Measurements from ENCODE around the gene TSSK6. TPM values are rescaled to one million over a fixed set of nuclear protein-coding genes. Genes with fewer than 3 reads are reported as not detected.

The TSSK6 gene
- total RNA-seq, 1 donor: 1.9 TPM

- TF ChIP-seq CTCF (IDR thresholded peaks at IDR 0.05; ENCODE audit: insufficient read depth, low read length): no peak
- H3K4me3 ChIP-seq (ENCODE audit: low read depth, low read length): no peak overlapping the region
- DNase-seq (ENCODE audit: low read depth): no peak
Observed at GRCh38 chr19:19535311-19536191, 20.2 kb upstream of the TSSK6 start.

DNA sequence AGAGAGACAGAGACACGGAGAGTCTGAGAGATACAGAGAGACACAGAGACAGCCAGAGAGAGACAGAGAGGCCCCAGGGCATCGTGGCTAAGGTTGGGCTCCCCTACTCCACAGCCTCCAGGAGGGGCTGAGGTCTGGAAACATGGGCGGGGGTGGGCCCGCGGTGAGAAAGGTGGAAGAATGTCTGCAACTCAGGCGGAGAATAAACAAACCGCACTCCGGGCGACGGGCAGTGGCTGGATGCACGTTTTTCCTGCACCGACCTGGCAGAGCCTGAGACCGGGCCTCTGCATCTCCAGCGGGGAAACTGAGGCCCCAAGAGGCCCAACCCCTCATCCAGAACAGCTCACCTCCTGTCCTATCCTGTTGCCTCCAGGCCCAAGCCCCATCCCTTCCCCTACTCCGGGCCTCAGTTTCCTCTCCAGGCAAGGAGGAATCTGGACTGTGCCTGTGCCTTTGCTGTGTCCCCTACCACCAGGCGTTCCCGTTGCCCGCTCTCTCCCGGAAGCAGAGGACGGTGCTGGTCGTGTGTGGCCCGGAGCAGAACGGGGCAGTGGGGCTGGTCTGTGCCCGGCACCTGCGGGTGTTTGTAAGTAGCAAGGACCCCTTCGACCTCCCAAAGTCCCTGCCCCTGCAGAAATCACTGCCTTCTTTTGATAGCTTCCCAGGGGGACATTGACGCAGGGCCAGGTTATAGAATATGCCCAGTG lies 19.4 kb upstream of the TSSK6 start:
- H3K4me3 ChIP-seq (ENCODE audit: low read depth, low read length): no peak overlapping the region
- TF ChIP-seq CTCF (IDR thresholded peaks at IDR 0.05; ENCODE audit: insufficient read depth, low read length): no peak
- no peak for DNase-seq (ENCODE audit: low read depth)

- DNase-seq (ENCODE audit: low read depth): no peak
- TF ChIP-seq CTCF (IDR thresholded peaks at IDR 0.05; ENCODE audit: insufficient read depth, low read length): no peak
- H3K4me3 ChIP-seq (ENCODE audit: low read depth, low read length): no peak overlapping the region
Observed at GRCh38 chr19:19533841-19534240, 18.5 kb upstream of the TSSK6 start.

DNA sequence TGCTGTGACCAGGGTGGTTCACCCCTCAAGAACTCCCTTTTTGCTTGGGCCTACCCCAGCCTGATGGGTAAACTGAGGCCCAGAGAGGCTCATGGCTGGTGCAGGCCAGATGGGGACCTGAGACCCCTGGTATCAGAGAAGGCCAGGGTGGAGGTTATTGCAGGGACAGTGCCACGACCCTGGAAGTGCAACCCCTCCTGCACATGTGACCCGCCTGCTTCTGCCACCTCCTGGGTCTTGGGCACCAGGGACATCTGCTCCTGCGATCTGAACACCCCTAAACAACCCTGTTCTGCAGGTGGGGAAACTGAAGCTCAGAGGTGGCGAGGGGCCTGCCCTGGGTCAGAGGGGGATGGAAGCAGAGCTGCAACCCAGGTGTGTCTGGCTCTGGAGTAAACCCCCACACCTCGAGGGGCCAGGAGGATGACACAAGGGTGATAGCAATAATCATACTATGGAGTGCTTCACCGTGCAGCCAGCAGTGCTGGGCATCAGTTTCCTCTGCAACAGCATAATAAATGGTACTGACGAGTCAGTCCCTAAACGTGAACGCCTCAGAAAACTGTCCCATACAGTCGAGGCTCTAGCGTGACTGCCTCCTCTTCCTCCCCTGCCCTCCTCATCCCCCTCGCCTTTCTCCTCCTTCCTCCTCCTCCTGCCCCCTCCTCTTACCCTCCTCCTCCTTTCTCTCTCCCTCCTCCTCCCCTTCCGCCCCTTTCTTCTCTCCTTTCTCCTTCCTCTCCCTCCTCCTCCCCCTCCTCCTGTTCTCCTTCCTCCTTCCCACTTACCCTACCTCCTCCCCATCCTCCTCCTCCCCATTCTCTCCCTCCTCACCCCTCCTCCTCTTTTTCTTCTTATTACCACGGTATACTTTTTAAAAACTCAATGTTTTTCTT lies 17.7 kb upstream of the TSSK6 start:
- no peak overlapping the region for H3K4me3 ChIP-seq (ENCODE audit: low read depth, low read length)
- no peak for DNase-seq (ENCODE audit: low read depth)
- TF ChIP-seq CTCF (IDR thresholded peaks at IDR 0.05; ENCODE audit: insufficient read depth, low read length): no peak

GRCh38 chr19:19531951-19532805 lies 16.8 kb upstream of the TSSK6 start:
- H3K4me3 ChIP-seq (ENCODE audit: low read depth, low read length): no peak overlapping the region
- DNase-seq (ENCODE audit: low read depth): peak; percentile 59
- TF ChIP-seq CTCF (IDR thresholded peaks at IDR 0.05; ENCODE audit: insufficient read depth, low read length): peak; percentile 97

DNA sequence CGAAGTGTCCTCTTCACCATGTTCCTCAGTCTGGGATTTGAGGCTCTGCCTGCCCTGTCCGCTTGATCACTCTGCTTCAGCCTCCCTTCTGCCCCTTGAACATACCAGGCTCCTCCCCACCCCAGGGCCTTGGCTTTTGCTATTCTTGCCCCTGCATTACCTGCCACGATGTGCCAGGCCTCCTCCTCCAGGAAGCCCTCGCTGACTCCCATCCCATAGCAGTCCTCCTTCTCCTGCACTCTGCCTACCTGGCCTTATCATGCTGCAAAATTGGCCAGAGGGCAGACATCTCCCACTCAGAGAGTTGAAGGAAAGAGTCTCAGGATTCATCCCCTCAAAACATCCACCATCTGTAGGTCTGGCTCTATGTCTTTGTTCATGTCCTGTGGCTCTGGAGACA lies 15.5 kb upstream of the TSSK6 start:
- no peak for TF ChIP-seq CTCF (IDR thresholded peaks at IDR 0.05; ENCODE audit: insufficient read depth, low read length)
- no peak for DNase-seq (ENCODE audit: low read depth)
- H3K4me3 ChIP-seq (ENCODE audit: low read depth, low read length): no peak overlapping the region
